A673 (cell line): ENCODE measurements around the gene AK5.

ENCODE experiments used
- CTCF ChIP-seq: fragments of 300-800, 200-600 bp; sonication (generic); conservative IDR thresholded peaks from 2 replicates; pipeline ENCODE4 v1.5.1; 2017; ENCODE audit warnings: low read depth, mild to moderate bottlenecking, antibody characterized with exemption, low read length, moderate library complexity, mixed read lengths
- EZH2 ChIP-seq: fragments of 200-600 bp; sonication (generic); IDR thresholded peaks from 2 replicates; pipeline ENCODE4 v1.6.1; 2017; ENCODE audit warnings: borderline replicate concordance, low read depth, mild to moderate bottlenecking, mixed read lengths, antibody characterized with exemption, low read length; ENCODE audit not compliant: poor library complexity, severe bottlenecking

- TF ChIP-seq CTCF (no peak), EZH2 (no peak)
Measured at GRCh38 chr1:77360256-77360655, 78.4 kb downstream of the AK5 start.
